ENCODE measurements around the gene TESK1.
A peak's percentile ranks its signal among the peaks of the same experiment; 100 is the strongest.

Gene TESK1

GRCh38 chr9:35653611-35654010 is 48.5 kb downstream of the TESK1 start:
- H3K9me3 ChIP-seq (ENCODE audit: insufficient read depth, low read length), result no peaks in the 10 kb centered on the region
- H3K4me2 ChIP-seq (ENCODE audit: low read depth, low read length, poor library complexity, severe bottlenecking), result no peak overlapping the region
- no peaks in the 10 kb centered on the region for H3K36me3 ChIP-seq (ENCODE audit: low read length)
- peaks cover 37% of the 10 kb centered on the region for H3F3A ChIP-seq (ENCODE audit: insufficient read depth)
- no peak overlapping the region for H2AFZ ChIP-seq (ENCODE audit: low read depth, low read length, severe bottlenecking)
- H3K4me3 ChIP-seq (ENCODE audit: insufficient read depth, low read length, poor library complexity, severe bottlenecking), result no peak overlapping the region
- H4K20me1 ChIP-seq (ENCODE audit: low read depth, low read length), result no peaks in the 10 kb centered on the region
- no peak overlapping the region for H3K9ac ChIP-seq (ENCODE audit: low read length)
- no peak for TF ChIP-seq EZH2phosphoT487 (conservative IDR thresholded peaks at IDR 0.05; ENCODE audit: low read length)
- TF ChIP-seq CTCF (IDR thresholded peaks at IDR 0.05; ENCODE audit: insufficient read depth, low read length, poor library complexity, severe bottlenecking), result no peak
- no peaks in the 10 kb centered on the region for H3K9me2 ChIP-seq (replicated peaks; ENCODE audit: insufficient read depth, low read length)
- no peak overlapping the region for H3K27ac ChIP-seq (ENCODE audit: low read depth, low read length)
- H3K79me2 ChIP-seq (ENCODE audit: insufficient read depth, low read length), result peaks cover 10% of the 10 kb centered on the region
- H3K27me3 ChIP-seq (ENCODE audit: low read length), result no peaks in the 10 kb centered on the region

- H3K4me2 ChIP-seq (ENCODE audit: low read depth, low read length, poor library complexity, severe bottlenecking), result no peak overlapping the region
- no peak overlapping the region for H3K9ac ChIP-seq (ENCODE audit: low read length)
- no peaks in the 10 kb centered on the region for H4K20me1 ChIP-seq (ENCODE audit: low read depth, low read length)
- H2AFZ ChIP-seq (ENCODE audit: low read depth, low read length, severe bottlenecking), result no peak overlapping the region
- H3K36me3 ChIP-seq (ENCODE audit: low read length), result no peaks in the 10 kb centered on the region
- H3K9me3 ChIP-seq (ENCODE audit: insufficient read depth, low read length), result no peaks in the 10 kb centered on the region
- H3K27ac ChIP-seq (ENCODE audit: low read depth, low read length), result no peak overlapping the region
- no peaks in the 10 kb centered on the region for H3K27me3 ChIP-seq (ENCODE audit: low read length)
- TF ChIP-seq EZH2phosphoT487 (conservative IDR thresholded peaks at IDR 0.05; ENCODE audit: low read length), result no peak
- no peak for TF ChIP-seq CTCF (IDR thresholded peaks at IDR 0.05; ENCODE audit: insufficient read depth, low read length, poor library complexity, severe bottlenecking)
- peaks cover 37% of the 10 kb centered on the region for H3F3A ChIP-seq (ENCODE audit: insufficient read depth)
- H3K79me2 ChIP-seq (ENCODE audit: insufficient read depth, low read length), result peaks cover 5% of the 10 kb centered on the region; the same call in 1 of the 2 replicates
- no peak overlapping the region for H3K4me3 ChIP-seq (ENCODE audit: insufficient read depth, low read length, poor library complexity, severe bottlenecking)
- no peaks in the 10 kb centered on the region for H3K9me2 ChIP-seq (replicated peaks; ENCODE audit: insufficient read depth, low read length)
Measured at GRCh38 chr9:35656348-35656747, 51.3 kb downstream of the TESK1 start.

- Histone ChIP-seq H3K79me2 (ENCODE audit: insufficient read depth, low read length) (peaks cover 5% of the 10 kb centered on the region; the same call in 1 of the 2 replicates), H3F3A (ENCODE audit: insufficient read depth) (peaks cover 33% of the 10 kb centered on the region), H3K9me3 (ENCODE audit: insufficient read depth, low read length) (no peaks in the 10 kb centered on the region), H3K4me3 (ENCODE audit: insufficient read depth, low read length, poor library complexity, severe bottlenecking) (peak overlapping the region; percentile 9), H3K9me2 (replicated peaks; ENCODE audit: insufficient read depth, low read length) (no peaks in the 10 kb centered on the region), H3K27me3 (ENCODE audit: low read length) (no peaks in the 10 kb centered on the region), H3K9ac (ENCODE audit: low read length) (peak overlapping the region; percentile 65; the same call in 1 of the 2 replicates), H3K36me3 (ENCODE audit: low read length) (no peaks in the 10 kb centered on the region), H4K20me1 (ENCODE audit: low read depth, low read length) (no peaks in the 10 kb centered on the region), H3K27ac (ENCODE audit: low read depth, low read length) (no peak overlapping the region), H3K4me2 (ENCODE audit: low read depth, low read length, poor library complexity, severe bottlenecking) (peak overlapping the region; percentile 67), H2AFZ (ENCODE audit: low read depth, low read length, severe bottlenecking) (no peak overlapping the region)
- TF ChIP-seq EZH2phosphoT487 (conservative IDR thresholded peaks at IDR 0.05; ENCODE audit: low read length), result no peak
- TF ChIP-seq CTCF (IDR thresholded peaks at IDR 0.05; ENCODE audit: insufficient read depth, low read length, poor library complexity, severe bottlenecking), result no peak
Measured at GRCh38 chr9:35656831-35657545, 51.9 kb downstream of the TESK1 start.
